ENCODE measurements around the gene IQGAP2.
"Not testable (repeated sequence)": the region's sequence is repeated elsewhere in the genome, so short reads cannot be mapped to it uniquely, and the experiment has no call there.

The IQGAP2 gene

DNA sequence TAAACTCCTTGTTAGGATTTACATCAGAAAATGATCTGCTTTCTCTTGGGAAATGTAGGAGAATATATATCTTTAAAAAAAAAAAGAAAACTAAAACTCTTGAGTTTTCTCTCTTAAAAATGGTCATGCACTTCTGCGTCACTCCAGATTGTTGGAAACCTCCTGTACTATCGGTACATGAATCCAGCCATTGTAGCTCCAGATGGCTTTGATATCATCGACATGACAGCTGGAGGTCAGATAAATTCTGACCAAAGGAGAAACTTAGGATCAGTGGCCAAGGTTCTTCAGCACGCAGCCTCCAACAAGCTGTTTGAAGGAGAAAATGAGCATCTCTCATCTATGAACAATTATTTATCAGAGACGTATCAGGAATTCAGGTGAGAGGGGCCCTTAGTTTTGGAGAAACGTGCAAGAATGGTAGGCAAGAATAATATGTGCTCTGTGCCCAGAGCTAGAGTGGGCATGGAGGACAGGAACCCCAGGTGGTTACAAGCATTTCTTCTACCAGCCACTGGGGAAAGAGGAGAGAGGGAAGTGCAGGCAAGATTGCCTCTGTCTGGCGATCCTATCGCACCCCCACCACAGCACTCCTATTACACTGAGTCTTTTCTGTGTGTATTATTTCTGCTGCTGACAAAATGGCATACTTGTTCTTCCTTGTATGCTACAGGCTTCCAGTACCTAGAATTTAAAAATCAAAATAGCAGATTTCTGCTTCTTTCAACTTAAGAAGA is 271.4 kb downstream of the IQGAP2 start:
- DNase-seq, result no peak

DNA sequence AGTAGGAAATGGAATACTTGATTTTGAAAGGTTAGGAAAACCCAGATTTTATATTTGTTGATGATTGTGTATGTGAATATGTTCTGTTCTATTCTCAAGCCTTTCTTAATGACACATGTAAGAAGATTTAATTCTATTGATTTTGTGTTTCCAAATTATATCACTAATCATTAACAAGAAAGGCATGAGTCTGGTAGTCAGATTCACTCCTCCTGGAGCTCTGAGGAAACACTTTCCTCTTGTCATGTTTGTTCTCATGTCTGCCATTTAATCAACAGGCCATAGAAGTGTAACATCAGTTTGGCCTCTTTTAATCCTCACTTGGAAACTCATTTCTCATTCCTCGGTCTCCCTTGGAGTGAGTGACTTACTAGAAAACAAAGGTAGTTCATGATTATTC is 272.3 kb downstream of the IQGAP2 start:
- DNase-seq, result no peak

DNA sequence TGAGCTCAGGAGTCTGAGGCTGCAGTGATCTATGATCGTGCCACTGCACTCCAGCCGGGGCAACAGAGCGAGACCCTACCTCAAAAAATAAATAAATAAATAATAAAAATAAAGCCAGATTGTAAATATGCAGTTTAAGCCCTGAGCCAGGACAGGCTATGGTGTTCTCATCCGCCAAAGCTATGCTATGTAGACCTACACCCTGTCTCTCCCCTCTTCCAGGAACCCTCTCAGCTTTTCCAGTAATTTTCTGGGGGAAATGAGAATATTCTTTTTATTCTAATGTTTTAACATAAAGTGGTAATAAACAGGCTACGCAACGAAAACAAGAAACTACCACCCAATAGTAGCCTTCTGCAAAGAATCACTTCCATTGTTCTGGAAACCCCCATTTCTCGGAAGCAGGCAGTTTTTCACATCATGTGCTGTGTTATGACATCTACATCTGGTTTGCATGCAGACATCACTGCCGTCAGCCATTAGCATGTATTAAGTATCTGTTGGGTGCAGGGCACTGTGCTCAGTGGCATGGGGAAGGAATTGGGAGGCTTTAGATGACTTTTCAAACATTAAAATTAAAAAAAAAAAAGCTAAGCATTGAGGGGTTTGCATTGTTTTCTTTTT is 274.9 kb downstream of the IQGAP2 start:
- DNase-seq, result no peak

DNA sequence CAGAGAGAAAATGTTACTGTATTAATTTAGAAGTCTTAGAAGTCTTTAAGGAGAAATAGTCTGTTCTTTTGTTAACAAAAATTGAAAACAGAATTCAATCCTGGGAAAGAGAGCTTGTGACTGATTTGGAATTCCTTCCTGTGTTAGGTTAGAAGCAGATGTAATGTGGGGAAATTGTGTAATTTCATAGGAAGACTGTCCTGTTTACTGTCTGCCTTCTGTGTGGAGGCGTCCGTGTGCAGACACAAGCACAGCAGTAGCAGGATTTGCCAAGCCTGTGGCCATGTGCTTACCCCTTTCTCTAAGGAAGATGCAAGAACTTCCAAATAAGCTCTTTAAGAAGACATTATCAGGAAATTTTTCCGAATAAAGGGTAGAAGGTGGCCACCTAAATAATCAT is 276.1 kb downstream of the IQGAP2 start:
- no peak for DNase-seq

DNA sequence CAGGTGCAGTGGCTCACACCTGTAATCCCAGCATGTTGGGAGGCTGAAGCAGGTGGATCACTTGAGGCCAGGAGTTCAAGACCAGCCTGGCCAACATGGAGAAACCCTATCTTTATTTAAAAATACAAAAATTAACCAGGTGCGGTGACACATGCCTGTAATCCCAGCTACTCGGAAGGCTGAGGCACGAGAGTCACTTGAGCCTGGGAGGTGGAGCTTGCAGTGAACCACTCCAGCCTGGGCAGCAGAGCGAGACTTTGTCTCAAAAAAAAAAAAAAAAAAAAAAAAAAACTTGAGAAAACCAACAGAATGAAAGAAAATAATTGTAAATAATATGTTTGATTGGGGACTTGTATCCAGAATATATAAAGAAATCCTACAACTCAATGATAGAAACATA is 277.7 kb downstream of the IQGAP2 start:
- DNase-seq, result not testable (repeated sequence)

DNA sequence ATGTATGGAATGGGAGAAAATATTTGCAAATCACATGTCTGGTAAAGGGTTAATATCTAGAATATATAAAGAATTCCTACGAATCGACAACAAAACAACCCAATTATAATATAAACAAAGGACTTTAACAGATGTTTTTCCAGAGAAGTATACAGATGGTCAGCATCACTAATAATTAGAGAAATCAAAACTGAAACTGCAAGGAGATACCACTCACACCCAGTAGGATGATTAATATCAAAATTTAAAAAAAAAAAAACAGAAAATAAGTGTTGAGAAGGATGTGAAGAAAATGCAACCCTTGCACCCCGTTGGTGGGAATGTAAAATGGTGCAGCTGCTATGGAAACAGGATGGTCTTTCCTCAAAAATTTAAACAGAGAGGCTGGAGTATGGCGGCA is 278.2 kb downstream of the IQGAP2 start:
- no peak for DNase-seq

DNA sequence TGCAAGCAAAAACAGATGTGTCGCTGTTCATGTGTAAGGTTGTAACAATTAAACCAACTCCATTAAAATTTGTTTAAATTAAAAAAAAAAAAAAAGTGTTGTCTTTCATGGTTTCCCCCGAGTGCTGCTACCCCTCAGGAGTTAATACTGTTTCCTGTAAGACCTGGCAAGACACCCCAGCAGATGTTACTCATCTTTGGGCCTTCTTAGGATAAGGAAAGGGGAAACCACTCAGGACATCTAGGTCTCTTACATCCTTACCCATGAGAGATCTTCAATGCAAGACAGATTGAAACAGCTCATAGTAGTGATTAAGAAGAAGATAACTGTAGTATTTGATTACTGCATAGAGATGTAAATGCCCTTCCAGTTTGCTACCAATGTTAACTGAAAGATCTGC is 279.3 kb downstream of the IQGAP2 start:
- no peak for DNase-seq

DNA sequence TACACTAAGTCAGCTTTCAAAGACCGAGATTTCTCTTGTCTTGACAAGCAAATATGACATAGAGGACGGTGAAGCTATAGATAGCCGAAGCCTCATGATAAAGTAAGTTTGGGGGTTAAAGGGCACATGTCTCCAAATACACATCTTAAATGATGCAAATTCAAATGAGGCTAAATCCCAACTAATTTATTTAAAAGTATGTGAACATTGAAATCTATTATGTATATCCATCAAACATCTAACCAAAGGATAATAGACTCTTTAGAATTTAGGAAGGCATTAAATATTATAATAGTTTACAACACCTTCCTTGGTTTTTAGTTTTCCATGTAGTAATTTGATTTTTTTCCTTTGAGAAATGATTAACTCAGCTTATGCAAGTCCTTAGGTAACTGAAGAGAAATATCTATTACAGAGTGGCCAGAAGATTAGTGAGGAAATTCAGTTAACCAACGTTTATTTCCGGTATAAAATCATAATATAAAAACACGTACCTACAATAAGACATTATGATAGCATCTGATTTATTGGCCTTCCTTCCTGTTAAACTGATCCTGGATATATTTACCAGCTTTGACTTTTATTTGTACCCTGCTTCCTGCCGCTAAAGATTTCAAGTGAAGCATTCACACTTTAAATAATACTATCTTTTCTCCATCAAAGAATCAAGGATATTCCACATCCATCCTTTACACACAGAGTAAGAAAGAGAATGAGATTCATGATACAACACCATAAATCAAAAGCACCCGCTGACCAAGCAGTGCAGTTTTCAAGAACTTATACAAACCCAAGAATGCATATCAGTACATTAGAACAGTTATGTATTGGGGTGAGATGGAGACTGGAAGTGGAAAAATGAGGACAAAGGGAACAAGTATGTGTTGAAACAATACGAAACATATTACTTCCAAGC is 281.0 kb downstream of the IQGAP2 start:
- no peak for DNase-seq

DNA sequence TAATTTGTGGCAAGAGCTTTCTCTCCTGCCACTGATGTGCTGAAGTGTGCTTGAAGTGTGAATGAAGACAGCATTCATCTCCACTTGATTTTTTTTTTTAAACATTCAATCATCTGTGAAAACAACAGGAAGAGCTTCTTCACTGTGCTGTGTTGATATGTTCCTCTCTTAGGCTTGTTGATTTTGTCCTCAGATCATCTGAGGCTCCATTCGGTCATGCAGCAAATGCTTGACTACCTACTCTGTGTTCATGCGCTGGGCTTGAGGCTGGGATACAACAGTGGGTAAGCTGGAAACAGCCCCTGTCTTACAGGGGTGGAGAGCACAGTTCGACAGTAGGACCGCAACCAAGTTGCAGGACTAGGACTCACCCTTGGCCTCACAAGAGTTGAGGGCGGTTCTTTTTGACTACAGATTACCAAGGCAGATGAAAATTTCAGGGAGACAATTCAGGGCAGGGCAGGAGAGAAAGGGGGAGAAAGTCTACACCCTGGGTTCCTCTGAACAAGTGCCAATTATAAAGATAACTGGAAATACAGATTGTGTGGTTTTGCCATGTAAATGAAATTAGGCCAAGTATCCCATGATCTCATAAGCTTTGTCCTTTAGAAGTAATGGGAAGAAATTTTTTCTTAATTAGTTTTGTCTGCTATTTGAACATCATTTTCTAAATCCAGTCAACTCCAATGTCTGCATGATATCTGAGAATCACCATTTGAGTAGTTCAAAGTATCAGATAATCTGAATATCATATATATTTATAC is 281.9 kb downstream of the IQGAP2 start:
- no peak for DNase-seq

DNA sequence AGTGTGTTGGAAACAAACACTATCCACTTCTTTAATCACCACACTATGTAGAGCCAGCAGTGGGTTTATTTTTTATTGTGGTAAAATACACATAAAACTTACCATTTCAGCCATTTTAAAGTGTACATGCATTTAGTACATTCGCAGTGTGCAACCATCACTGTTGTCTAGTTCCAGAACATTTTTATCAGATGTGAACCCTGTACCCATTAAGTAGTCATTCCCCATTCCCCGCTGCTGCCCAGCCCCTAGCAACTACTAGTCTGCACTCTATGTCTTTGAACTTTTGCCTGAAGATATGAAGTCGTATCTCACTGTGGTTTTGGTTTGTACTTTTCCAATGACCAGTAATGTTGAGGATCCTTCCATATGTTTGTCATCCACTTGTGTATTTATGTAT is 282.6 kb downstream of the IQGAP2 start:
- DNase-seq, result no peak

DNA sequence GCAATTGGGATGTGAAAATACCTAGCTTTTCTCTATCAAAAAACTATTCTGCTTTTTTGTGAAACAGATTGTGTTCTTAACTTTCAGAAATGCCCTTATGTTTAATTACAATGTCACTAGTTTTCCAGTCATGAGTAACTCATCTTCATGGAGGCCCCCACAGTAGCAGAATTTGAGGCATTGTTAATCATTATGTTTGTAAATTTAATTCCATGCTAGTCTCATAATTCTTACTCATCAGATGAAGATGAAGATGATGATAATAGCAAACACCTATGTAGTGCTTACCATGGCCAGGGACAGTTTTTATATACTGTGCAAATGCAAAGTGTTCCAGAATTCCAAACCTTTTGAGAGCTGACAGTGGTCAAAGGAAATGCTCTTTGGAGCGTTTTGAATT is 285.1 kb downstream of the IQGAP2 start:
- no peak for DNase-seq

DNA sequence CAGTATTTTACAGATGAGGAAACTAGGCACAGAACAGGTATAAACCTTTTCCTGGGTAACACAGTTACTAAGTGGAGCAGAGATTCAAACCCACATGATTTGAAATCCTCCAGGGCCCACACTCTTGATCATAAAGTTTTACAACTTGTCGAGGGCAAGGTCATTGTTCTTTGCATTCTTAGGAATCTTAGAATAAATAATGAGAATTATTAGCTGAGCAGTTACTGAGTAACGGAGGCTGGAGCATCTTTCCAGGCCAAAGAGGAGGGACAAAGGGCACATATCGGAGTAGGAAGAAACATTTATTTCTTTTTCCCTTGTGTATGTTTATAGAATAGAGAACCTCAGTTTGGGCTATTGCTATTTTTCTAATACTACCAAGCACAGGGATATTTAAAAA is 285.8 kb downstream of the IQGAP2 start:
- no peak for DNase-seq

DNA sequence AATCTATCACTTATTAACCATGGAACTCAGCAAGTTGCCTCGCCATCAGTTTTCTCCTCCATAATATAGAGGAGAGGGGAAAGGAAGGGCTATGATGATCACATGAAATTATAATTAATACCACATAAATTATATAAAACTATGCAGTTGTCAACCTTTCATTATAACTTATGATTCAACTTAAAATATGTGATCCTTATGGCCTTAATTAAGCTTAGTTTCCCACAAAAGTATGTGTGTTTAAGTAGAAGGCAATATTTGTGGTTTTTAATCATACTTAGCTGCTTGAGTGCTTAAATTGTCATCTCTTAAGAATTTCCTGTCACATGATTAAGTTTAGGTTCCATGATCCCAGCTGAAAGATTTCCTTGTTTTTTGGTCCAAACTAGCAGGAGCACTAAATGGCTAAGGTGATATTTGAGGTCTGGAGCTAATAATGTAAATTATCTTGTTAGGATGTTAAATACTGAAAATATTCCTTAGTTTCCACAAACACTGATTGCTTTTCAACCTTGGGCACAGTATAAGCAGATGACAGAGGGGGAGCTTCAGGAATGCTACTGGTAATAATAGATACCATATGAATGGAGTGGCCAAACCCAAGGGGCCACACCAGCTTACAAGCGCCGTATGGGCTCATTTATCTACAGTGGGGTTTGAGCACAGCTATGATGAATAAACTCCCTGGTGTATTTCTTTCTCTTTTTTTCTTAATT is 286.4 kb downstream of the IQGAP2 start:
- DNase-seq, result no peak

DNA sequence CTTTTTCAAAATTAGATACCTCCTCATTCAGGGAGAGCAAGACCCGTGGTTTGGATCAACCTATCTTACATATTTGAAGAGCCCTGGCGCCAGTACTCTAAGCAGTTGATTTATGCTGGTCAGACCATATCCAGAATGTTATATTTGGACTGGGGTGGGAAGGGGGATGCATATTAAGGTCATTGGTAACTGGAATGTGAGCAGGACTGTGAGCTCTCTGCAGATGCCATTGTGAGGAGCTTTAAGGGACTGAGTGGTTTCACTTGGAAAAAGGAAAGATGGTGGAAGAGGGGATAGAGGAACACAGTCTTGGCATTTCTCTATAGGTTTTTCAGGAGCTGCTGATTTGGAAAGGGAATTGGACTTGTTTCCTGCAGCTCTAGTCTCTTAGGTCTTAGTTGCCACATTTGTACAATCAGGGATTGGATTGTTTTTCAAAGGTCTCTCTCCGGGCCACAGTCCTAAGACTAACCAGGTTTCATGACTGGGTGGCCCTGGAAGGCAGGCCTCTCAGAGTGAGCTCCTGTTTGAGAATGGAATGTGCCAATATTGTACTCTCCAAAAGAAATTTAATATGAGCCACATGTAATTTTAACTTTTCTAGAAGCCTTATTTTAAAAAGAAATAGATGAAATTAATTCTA is 287.1 kb downstream of the IQGAP2 start:
- no peak for DNase-seq

DNA sequence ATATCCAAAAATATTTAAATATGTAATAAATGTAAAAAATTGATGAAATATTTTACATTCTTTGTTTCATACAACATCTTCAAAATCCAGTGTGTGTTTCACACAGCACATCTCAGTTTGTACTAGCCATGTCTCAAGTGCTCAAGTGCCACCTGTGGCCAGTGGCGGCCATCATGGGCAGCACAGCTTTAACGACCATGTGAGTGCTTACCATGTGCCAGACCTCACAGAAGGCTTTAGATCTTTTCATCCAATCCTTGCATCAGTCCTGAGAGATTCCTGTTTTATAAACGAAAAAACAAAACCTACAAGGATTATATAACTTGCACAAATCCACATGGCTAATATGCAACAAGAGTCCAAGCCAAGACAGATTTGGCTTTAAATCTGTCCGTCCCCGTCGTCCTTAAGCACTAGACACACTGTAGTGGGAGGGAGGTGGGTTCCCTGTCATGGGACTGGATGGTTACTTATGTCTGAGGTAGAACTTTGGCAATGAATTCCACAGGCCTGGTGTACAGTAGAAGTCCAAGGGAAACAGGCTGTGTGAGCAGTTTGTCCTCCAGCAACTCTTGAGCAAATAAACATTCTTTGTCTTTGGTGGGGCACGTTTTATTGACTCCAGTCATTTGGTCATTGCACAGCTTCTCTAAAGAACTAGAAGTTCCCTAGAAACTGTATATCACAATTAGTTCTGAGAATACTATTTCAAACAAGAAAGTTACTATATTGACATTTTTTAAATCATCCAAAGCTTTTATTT is 287.8 kb downstream of the IQGAP2 start:
- DNase-seq, result no peak

DNA sequence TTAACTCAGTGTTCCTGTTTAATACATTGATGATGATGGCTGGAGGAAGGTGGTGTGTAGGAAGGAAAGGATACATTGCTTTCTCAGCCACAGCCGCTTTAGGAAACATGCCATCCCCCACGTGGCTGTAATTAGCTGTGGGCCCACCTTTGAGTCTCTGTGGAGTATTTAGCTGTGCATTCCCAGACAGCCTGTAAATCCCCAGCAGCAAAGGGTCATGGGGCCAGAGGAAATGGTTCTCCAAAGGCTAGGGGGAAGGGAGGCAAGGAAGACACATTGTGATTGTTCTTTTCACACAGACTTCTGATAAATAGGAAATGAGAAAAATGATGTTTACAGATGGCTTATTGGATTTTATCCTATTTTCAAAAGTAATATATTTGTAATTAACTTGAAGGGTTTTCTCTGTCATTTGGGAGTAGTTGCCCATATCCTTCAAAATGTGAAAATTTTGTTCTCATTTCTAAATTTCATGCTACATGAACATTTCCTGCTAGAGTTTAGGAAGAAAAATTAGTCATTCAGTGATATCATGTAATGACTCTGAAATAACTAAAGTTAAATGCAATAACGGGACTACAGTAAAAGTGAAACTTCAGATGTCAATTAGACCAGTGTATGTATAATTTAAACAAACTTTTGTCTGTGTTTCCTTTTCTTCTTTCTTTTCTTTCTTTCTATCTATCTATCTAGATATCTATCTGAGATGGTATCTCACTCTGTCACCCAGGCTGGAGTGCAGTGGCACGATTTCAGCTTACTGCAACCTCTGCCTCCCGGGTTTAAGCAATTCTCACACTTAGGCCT is 288.6 kb downstream of the IQGAP2 start:
- no peak for DNase-seq

DNA sequence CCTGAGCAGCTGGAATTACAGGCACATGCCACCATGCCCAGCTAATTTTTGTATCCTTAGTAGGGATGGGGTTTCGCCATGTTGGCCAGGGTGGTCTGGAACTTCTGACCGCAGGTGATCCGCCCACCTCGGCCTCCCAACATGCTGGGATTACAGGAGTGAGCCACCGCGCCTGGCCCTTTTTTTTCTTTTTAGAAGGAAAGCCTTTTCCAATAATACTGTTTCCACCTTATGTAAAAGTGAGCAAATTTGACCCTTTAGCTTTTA is 289.1 kb downstream of the IQGAP2 start:
- DNase-seq, result no peak

DNA sequence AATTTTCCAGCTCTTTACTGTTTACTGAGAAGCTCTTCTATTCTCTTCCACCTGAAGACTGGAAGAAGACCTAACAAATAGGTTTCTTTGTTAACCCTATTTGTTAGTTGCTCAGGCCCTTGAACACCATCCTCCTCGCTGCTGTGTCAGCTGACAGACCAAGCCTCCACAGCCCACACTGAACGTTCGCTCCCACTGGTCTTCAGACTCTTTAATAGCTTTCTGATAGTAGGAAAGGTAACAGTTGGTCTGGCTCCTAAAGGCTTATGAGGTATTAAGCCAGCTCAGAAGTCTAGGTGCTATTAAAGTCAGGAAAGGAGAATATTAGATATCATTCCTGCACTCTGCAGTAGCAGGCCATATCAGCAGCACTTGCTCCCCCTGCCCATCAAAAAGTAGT is 289.6 kb downstream of the IQGAP2 start:
- no peak for DNase-seq

DNA sequence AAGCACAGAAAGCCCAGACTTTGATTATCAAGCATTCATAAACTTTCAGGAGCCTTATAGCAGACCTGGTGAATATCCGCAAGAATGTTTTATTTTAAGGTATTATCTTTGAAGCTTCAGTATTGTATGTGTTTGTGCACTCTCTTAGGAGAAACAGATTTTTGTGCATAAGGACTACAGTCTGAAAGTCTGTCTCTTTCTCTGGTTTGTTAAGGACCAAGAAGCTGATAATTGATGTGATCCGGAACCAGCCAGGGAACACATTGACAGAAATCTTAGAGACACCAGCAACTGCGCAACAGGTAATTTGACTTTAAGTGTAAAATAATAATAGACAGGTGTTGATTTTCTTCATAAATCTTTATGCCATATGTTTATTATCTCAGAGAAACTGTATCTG is 290.1 kb downstream of the IQGAP2 start:
- DNase-seq, result no peak

DNA sequence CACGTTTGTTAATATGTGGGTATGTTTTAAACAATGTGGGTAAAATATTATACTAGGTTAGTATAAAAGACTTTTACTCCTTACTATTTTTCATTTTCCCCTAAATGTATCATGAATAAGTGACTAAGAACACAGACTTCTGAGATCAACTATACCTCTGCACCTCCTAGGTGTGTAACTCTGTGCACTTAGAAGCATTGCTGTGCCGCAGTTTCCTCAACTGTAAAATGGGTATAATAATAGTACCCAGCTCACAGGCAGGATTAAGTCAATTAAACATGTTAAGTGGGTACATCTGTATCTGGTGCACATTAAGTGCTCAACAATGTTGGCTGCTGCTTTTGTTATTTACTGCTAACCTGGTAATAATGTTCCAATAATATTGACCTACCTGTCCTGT is 291.2 kb downstream of the IQGAP2 start:
- DNase-seq, result no peak

DNA sequence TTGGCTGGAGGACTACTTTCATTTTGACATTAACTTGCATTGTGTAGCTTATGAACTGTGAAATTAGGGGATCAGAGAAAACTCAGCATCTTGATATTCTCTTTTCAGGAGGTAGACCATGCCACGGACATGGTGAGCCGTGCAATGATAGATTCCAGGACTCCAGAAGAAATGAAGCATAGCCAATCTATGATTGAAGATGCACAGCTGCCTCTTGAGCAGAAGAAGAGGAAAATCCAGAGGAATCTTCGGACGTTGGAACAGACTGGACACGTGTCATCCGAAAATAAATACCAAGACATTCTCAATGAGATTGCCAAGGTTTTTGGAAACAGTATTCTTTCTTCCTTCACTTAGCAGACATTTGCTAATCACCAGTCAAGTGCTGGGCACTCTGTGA is 292.3 kb downstream of the IQGAP2 start:
- DNase-seq, result no peak

All from activated CD4-positive, CD25-positive, alpha-beta regulatory T cell (primary cell).